Activated effector memory CD4-positive, alpha-beta T cell treated with Interleukin-2 at 50 U/mL for 16 hours (primary cell): ENCODE measurements around the gene MPV17L.
"Not testable (repeated sequence)": the region's sequence is repeated elsewhere in the genome, so short reads cannot be mapped to it uniquely, and the experiment has no call there.

Experiments used
- DNase-seq: peaks from one replicate; pipeline ENCODE4 v3.0.0-alpha.2; 2020

MPV17L gene

GRCh38 chr16:15453296-15453695, 57.7 kb downstream of the MPV17L start:
- not testable (repeated sequence) for DNase-seq

- not testable (repeated sequence) for DNase-seq
These were observed 59.4 kb downstream of the MPV17L start for GRCh38 chr16:15454933-15455332.

- DNase-seq = no peak
These were observed 61.8 kb downstream of the MPV17L start for GRCh38 chr16:15457400-15457799.

GRCh38 chr16:15457958-15458357, 62.4 kb downstream of the MPV17L start:
- no peak for DNase-seq

- no peak for DNase-seq
These were observed 64.2 kb downstream of the MPV17L start for GRCh38 chr16:15459791-15460190.

- DNase-seq = no peak
These were observed 65.0 kb downstream of the MPV17L start for GRCh38 chr16:15460601-15461000.

GRCh38 chr16:15461376-15461775, 65.8 kb downstream of the MPV17L start:
- DNase-seq = no peak
